ENCODE results near the gene SMIM32. TPM values are rescaled to one million over a fixed set of nuclear protein-coding genes. Genes with fewer than 3 reads are reported as not detected.

SMIM32 gene
- total and polyA plus RNA-seq, 12 donors, result not detected

- Histone ChIP-seq H3K9me3 (replicated peaks in 1 of 3) (peaks cover 0 to 4% (median 0%) of the 10 kb centered on the region in 3 donors), H3K27me3 (peaks cover 13% of the 10 kb centered on the region), H3K27ac (no peak overlapping the region), H3K36me3 (replicated peaks in 1 of 2) (no peaks in the 10 kb centered on the region), H3K4me3 (no peak overlapping the region), H3K4me1 (replicated peaks in 1 of 2) (no peaks in the 10 kb centered on the region)
- intact Hi-C loops (cut with DNase I), result loop anchor here in 1 of 2 donors (10.0 kb wide), 1 partner anchor 324 kb away; no protein-coding TSS in a partner anchor
- DNase-seq, result no peak
- 65 to 74% (median 69%) methylated on average over 3 of the region's 3 CpGs for WGBS, 4 donors
- no peak for TF ChIP-seq CTCF (IDR thresholded peaks at IDR 0.05)
Observed at GRCh38 chr5:136208916-136209315, 16.0 kb upstream of the SMIM32 start.

- intact Hi-C loops (cut with DNase I), result loop anchor here in 1 of 2 donors (10.0 kb wide), 1 partner anchor 323 kb away; no protein-coding TSS in a partner anchor
- Histone ChIP-seq H3K36me3 (replicated peaks in 1 of 2) (no peaks in the 10 kb centered on the region), H3K9me3 (replicated peaks in 1 of 3) (peaks cover 0 to 4% (median 0%) of the 10 kb centered on the region in 3 donors), H3K27ac (no peak overlapping the region), H3K27me3 (peaks cover 3% of the 10 kb centered on the region), H3K4me3 (no peak overlapping the region), H3K4me1 (replicated peaks in 1 of 2) (no peaks in the 10 kb centered on the region)
- TF ChIP-seq POLR2A (IDR thresholded peaks at IDR 0.05), result no peak
- no peak for TF ChIP-seq CTCF (IDR thresholded peaks at IDR 0.05)
- 82 to 95% (median 85%) methylated on average over 6 to 7 of the region's 7 CpGs for WGBS, 4 donors
- no peak for DNase-seq
Observed at GRCh38 chr5:136207631-136208030, 14.7 kb upstream of the SMIM32 start.

- H3K27me3 ChIP-seq, result no peaks in the 10 kb centered on the region
- H3K27ac ChIP-seq, result no peak overlapping the region
- 71 to 80% (median 76%) methylated on average over 5 of the region's 5 CpGs for WGBS, 4 donors
- peaks cover 0 to 4% (median 0%) of the 10 kb centered on the region in 3 donors for H3K9me3 ChIP-seq (replicated peaks in 1 of 3)
- TF ChIP-seq CTCF (IDR thresholded peaks at IDR 0.05) (no peak), POLR2A (IDR thresholded peaks at IDR 0.05) (no peak)
- intact Hi-C loops (cut with DNase I), result loop anchor here in 1 of 2 donors (10.0 kb wide), 1 partner anchor 322 kb away; no protein-coding TSS in a partner anchor
- DNase-seq, result no peak
- H3K36me3 ChIP-seq (replicated peaks in 1 of 2), result no peaks in the 10 kb centered on the region
- H3K4me3 ChIP-seq, result no peak overlapping the region
- no peaks in the 10 kb centered on the region for H3K4me1 ChIP-seq (replicated peaks in 1 of 2)
Observed at GRCh38 chr5:136206361-136206760, 13.4 kb upstream of the SMIM32 start.

GRCh38 chr5:136205941-136206340, 13.0 kb upstream of the SMIM32 start:
- intact Hi-C loops (cut with DNase I), result loop anchor here in 1 of 2 donors (10.0 kb wide), 1 partner anchor 321 kb away; no protein-coding TSS in a partner anchor
- Histone ChIP-seq H3K36me3 (replicated peaks in 1 of 2) (no peaks in the 10 kb centered on the region), H3K27ac (no peak overlapping the region), H3K27me3 (no peaks in the 10 kb centered on the region), H3K4me1 (replicated peaks in 1 of 2) (no peaks in the 10 kb centered on the region), H3K4me3 (no peak overlapping the region), H3K9me3 (replicated peaks in 1 of 3) (peaks cover 0 to 4% (median 0%) of the 10 kb centered on the region in 3 donors)
- no peak for TF ChIP-seq CTCF (IDR thresholded peaks at IDR 0.05)
- no peak for TF ChIP-seq POLR2A (IDR thresholded peaks at IDR 0.05)
- WGBS, 4 donors, result 70 to 85% (median 81%) methylated on average over 4 of the region's 4 CpGs
- peak in 1 of 7 donors; percentile 6 for DNase-seq

All from adrenal gland (tissue), 12 donors.